ENCODE data around the gene RNF11. TPM values are rescaled to one million over a fixed set of nuclear protein-coding genes. Genes with fewer than 3 reads are reported as not detected.

Gene RNF11
- polyA plus RNA-seq, 1 donor (not counting 4 experiments of a cell fraction or from before 2014, with no cell fraction given): 113 TPM

DNA sequence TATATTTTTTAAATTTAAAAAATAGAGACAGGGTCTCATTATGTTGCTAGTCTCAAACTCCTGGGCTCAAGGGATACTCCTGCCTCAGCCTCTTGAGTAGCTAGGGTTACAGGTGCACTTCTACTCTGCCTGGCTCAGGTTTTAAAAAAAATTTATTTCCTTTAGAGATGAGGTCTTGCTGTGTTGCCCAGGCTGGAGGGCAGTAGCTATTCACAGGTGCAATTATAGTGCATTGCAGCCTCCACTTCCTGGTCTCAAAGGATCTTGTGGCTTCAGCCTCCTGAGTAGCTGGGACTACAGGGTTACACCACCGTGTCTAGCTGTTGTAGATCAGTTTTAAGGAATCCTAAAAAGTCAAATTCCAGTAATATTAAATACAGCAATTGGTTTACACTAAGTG lies 5.0 kb downstream of the RNF11 start:
- Histone ChIP-seq H3K79me2 (ENCODE audit: control insufficient read depth, insufficient read depth, low read length) (peaks cover 97% of the 10 kb centered on the region), H3K9me1 (ENCODE audit: control insufficient read depth, extremely low read depth, insufficient read depth, low read length) (peaks cover 4% of the 10 kb centered on the region), H3K9me3 (ENCODE audit: control insufficient read depth, low read depth, low read length) (no peaks in the 10 kb centered on the region), H3K36me3 (ENCODE audit: control insufficient read depth in 2 of 2, extremely low read depth in 1 of 2, insufficient read depth in 2 of 2, low read length in 2 of 2) (peaks cover 0 to 7% of the 10 kb centered on the region in 2 experiments), H3K4me2 (ENCODE audit: control insufficient read depth, extremely low read depth, insufficient read depth, low read depth, low read length) (no peak overlapping the region), H3K27ac (ENCODE audit: control insufficient read depth, insufficient read depth, low read length) (no peak overlapping the region), H3K27me3 (ENCODE audit: control insufficient read depth, extremely low read depth, insufficient read depth, low read length) (no peaks in the 10 kb centered on the region), H3K4me1 (ENCODE audit: control insufficient read depth, extremely low read depth, insufficient read depth, low read length) (peaks cover 18% of the 10 kb centered on the region), H4K20me1 (ENCODE audit: control insufficient read depth, extremely low read depth, insufficient read depth, low read length) (peaks cover 2% of the 10 kb centered on the region), H3K4me3 (ENCODE audit: control insufficient read depth in 2 of 3, extremely low read depth in 1 of 3, insufficient read depth in 2 of 3, low read depth in 1 of 3, low read length in 3 of 3) (no peak overlapping the region), H3K9ac (ENCODE audit: control insufficient read depth, extremely low read depth, insufficient read depth, low read length) (no peak overlapping the region), H2AFZ (ENCODE audit: control insufficient read depth, low read length) (no peak overlapping the region)
- DNase-seq (ENCODE audit: low read depth, low spot score) (no peak), FAIRE-seq (no peak)
- TF ChIP-seq, protein P1, sequence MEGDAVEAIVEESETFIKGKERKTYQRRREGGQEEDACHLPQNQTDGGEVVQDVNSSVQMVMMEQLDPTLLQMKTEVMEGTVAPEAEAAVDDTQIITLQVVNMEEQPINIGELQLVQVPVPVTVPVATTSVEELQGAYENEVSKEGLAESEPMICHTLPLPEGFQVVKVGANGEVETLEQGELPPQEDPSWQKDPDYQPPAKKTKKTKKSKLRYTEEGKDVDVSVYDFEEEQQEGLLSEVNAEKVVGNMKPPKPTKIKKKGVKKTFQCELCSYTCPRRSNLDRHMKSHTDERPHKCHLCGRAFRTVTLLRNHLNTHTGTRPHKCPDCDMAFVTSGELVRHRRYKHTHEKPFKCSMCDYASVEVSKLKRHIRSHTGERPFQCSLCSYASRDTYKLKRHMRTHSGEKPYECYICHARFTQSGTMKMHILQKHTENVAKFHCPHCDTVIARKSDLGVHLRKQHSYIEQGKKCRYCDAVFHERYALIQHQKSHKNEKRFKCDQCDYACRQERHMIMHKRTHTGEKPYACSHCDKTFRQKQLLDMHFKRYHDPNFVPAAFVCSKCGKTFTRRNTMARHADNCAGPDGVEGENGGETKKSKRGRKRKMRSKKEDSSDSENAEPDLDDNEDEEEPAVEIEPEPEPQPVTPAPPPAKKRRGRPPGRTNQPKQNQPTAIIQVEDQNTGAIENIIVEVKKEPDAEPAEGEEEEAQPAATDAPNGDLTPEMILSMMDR (optimal IDR thresholded peaks at IDR 0.05 in 1 of 3, IDR thresholded peaks at IDR 0.05 in 1 of 3, conservative IDR thresholded peaks at IDR 0.05 in 1 of 3; ENCODE audit: extremely low read depth in 1 of 3, insufficient read depth in 2 of 3, low read length in 3 of 3): no peak
- TF ChIP-seq EZH2 (IDR thresholded peaks at IDR 0.05; ENCODE audit: low read length): no peak
- dilution Hi-C loops (cut with MboI; ENCODE audit: extremely low pct_ligation_motif_present, low sequenced_read_pairs): no loop called here

DNA sequence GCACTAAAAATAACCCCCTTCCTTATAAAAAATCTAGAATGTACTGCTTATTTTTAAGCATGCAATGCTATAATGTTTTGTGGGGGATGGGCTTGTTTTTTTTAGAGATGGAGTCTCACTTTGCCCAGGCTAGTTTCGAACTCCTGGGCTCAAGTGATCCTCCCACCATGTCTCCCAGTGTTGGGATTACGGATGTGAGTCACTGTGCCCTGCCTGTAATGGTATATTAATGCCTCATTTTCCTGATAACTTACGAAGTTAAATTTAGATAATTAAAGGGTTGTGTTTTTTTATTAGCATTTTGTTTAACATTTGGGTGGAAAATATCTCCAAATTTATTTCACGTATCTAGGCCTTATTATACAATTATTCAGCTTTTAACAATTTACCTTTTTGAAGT lies 6.5 kb downstream of the RNF11 start:
- H3K9me1 ChIP-seq (ENCODE audit: control insufficient read depth, extremely low read depth, insufficient read depth, low read length): peaks cover 4% of the 10 kb centered on the region
- FAIRE-seq (no peak), DNase-seq (ENCODE audit: low read depth, low spot score) (no peak)
- no peak overlapping the region for H3K9ac ChIP-seq (ENCODE audit: control insufficient read depth, extremely low read depth, insufficient read depth, low read length)
- TF ChIP-seq, protein P1 (optimal IDR thresholded peaks at IDR 0.05 in 1 of 3, IDR thresholded peaks at IDR 0.05 in 1 of 3, conservative IDR thresholded peaks at IDR 0.05 in 1 of 3; ENCODE audit: extremely low read depth in 1 of 3, insufficient read depth in 2 of 3, low read length in 3 of 3): no peak
- no peak for TF ChIP-seq EZH2 (IDR thresholded peaks at IDR 0.05; ENCODE audit: low read length)
- H3K36me3 ChIP-seq (ENCODE audit: control insufficient read depth in 2 of 2, extremely low read depth in 1 of 2, insufficient read depth in 2 of 2, low read length in 2 of 2): peaks cover 0 to 7% of the 10 kb centered on the region in 2 experiments
- no peaks in the 10 kb centered on the region for H3K9me3 ChIP-seq (ENCODE audit: control insufficient read depth, low read depth, low read length)
- H3K27ac ChIP-seq (ENCODE audit: control insufficient read depth, insufficient read depth, low read length): no peak overlapping the region
- no peak overlapping the region for H2AFZ ChIP-seq (ENCODE audit: control insufficient read depth, low read length)
- H3K4me2 ChIP-seq (ENCODE audit: control insufficient read depth, extremely low read depth, insufficient read depth, low read depth, low read length): peak overlapping the region; percentile 37
- peaks cover 18% of the 10 kb centered on the region for H3K4me1 ChIP-seq (ENCODE audit: control insufficient read depth, extremely low read depth, insufficient read depth, low read length)
- peaks cover 7% of the 10 kb centered on the region for H4K20me1 ChIP-seq (ENCODE audit: control insufficient read depth, extremely low read depth, insufficient read depth, low read length)
- dilution Hi-C loops (cut with MboI; ENCODE audit: extremely low pct_ligation_motif_present, low sequenced_read_pairs): no loop called here
- no peaks in the 10 kb centered on the region for H3K27me3 ChIP-seq (ENCODE audit: control insufficient read depth, extremely low read depth, insufficient read depth, low read length)
- H3K79me2 ChIP-seq (ENCODE audit: control insufficient read depth, insufficient read depth, low read length): peaks cover 100% of the 10 kb centered on the region
- no peak overlapping the region for H3K4me3 ChIP-seq (ENCODE audit: control insufficient read depth in 2 of 3, extremely low read depth in 1 of 3, insufficient read depth in 2 of 3, low read depth in 1 of 3, low read length in 3 of 3)
